HepG2 (cell line): ENCODE measurements around the gene CLMP. TPM values are rescaled to one million over a fixed set of nuclear protein-coding genes. Genes with fewer than 3 reads are reported as not detected.
A peak's percentile ranks its signal among the peaks of the same experiment; 100 is the strongest.

Source experiments
- BRF2 ChIP-seq: sonication (generic); formaldehyde crosslinking; IDR thresholded peaks from 2 replicates; pipeline ENCODE4 v1.8.1; 2022; ENCODE audit warnings: mild to moderate bottlenecking, missing genetic modification reagents
- DMTF1 ChIP-seq: sonication (generic); formaldehyde crosslinking; IDR thresholded peaks from 2 replicates; pipeline ENCODE4 v1.4.0; 2020; ENCODE audit warnings: mild to moderate bottlenecking, missing genetic modification reagents
- DNMT3B ChIP-seq: conservative IDR thresholded peaks from 2 replicates; pipeline ENCODE4 v1.6.1; 2016; ENCODE audit warnings: missing biosample characterization, control low read depth
- ETV5 ChIP-seq: IDR thresholded peaks from 2 replicates; pipeline ENCODE4 v1.6.1; 2018; ENCODE audit warnings: missing biosample characterization, missing genetic modification reagents, inconsistent platforms, borderline replicate concordance
- IKZF4 ChIP-seq: sonication (generic); formaldehyde crosslinking; IDR thresholded peaks from 2 replicates; pipeline ENCODE4 v1.5.1; 2020; ENCODE audit warnings: borderline replicate concordance, mild to moderate bottlenecking, low read depth, missing genetic modification reagents; ENCODE audit errors: not compliant biosample characterization
- JUNB ChIP-seq: sonication (generic); formaldehyde crosslinking; IDR thresholded peaks from 2 replicates; pipeline ENCODE4 v1.8.0; 2022; ENCODE audit warnings: missing genetic modification reagents, mild to moderate bottlenecking, borderline replicate concordance
- MEIS1 ChIP-seq: sonication (generic); formaldehyde crosslinking; IDR thresholded peaks from 2 replicates; pipeline ENCODE4 v1.9.0; 2021; ENCODE audit warnings: mild to moderate bottlenecking, missing genetic modification reagents, moderate library complexity, borderline replicate concordance
- NFE2 ChIP-seq: sonication (generic); formaldehyde crosslinking; IDR thresholded peaks from 2 replicates; pipeline ENCODE4 v1.4.0; 2020; ENCODE audit warnings: missing genetic modification reagents
- ZNF275 ChIP-seq: sonication (generic); formaldehyde crosslinking; IDR thresholded peaks from 2 replicates; pipeline ENCODE4 v1.8.0; 2022; ENCODE audit warnings: missing genetic modification reagents, mild to moderate bottlenecking, inconsistent platforms, borderline replicate concordance
- ZNF3 ChIP-seq: IDR thresholded peaks from 2 replicates; pipeline ENCODE4 v1.7.0; 2017; ENCODE audit warnings: inconsistent platforms
- ZNF431 ChIP-seq: sonication (generic); formaldehyde crosslinking; IDR thresholded peaks from 2 replicates; pipeline ENCODE4 v1.9.0; 2022; ENCODE audit warnings: missing genetic modification reagents, low read depth, mild to moderate bottlenecking, borderline replicate concordance
- ZNF7 ChIP-seq: IDR thresholded peaks from 2 replicates; pipeline ENCODE4 v1.6.1; 2016; ENCODE audit warnings: missing biosample characterization, missing genetic modification reagents
- ZNF775 ChIP-seq: sonication (generic); formaldehyde crosslinking; IDR thresholded peaks from 2 replicates; pipeline ENCODE4 v1.4.0; 2020; ENCODE audit warnings: missing genetic modification reagents, mild to moderate bottlenecking, moderate library complexity, borderline replicate concordance
- ZSCAN29 ChIP-seq: sonication (generic); formaldehyde crosslinking; conservative IDR thresholded peaks from 2 replicates; pipeline ENCODE4 v1.4.0; 2020; ENCODE audit warnings: mild to moderate bottlenecking, missing genetic modification reagents
- polyA plus RNA-seq, 8 experiments: library from polyadenylated mRNA; depleted of rRNA in 3 of 8; stranded (reverse) in 7 of 8; unstranded in 1 of 8; fragments of >200 nt; fragmentation: Illumina TruSeq in 4 of 8; extraction: Trizol in 4 of 8; gene quantifications; 2 replicates each; pipeline versions ENCODE4 v1.2.1 to v1.2.3, GENCODE V29; 2011 to 2016; ENCODE audit warnings: low read depth in 4 of 8, missing spikeins in 1 of 8, mixed read lengths in 1 of 8; ENCODE audit not compliant: insufficient read depth in 1 of 8
- total RNA-seq, 5 experiments: library from RNA; depleted of rRNA; stranded (reverse); fragments of >200 nt; fragmentation: Illumina TruSeq; extraction: Trizol; gene quantifications; 2 replicates each; pipeline ENCODE4 v1.2.3, GENCODE V29; 2016; ENCODE audit warnings: low read depth in 1 of 5
- TF ChIP-seq, protein P1 (sequence below): sonication (generic); formaldehyde crosslinking; IDR thresholded peaks from 2 replicates; pipeline ENCODE4 v1.5.0; 2020; ENCODE audit warnings: mild to moderate bottlenecking, missing genetic modification reagents, borderline replicate concordance

Gene CLMP
- total and polyA plus RNA-seq, 2 of the 13 experiments (the other 11 are each of a cell fraction or from before 2014, with no cell fraction given): not detected

DNA sequence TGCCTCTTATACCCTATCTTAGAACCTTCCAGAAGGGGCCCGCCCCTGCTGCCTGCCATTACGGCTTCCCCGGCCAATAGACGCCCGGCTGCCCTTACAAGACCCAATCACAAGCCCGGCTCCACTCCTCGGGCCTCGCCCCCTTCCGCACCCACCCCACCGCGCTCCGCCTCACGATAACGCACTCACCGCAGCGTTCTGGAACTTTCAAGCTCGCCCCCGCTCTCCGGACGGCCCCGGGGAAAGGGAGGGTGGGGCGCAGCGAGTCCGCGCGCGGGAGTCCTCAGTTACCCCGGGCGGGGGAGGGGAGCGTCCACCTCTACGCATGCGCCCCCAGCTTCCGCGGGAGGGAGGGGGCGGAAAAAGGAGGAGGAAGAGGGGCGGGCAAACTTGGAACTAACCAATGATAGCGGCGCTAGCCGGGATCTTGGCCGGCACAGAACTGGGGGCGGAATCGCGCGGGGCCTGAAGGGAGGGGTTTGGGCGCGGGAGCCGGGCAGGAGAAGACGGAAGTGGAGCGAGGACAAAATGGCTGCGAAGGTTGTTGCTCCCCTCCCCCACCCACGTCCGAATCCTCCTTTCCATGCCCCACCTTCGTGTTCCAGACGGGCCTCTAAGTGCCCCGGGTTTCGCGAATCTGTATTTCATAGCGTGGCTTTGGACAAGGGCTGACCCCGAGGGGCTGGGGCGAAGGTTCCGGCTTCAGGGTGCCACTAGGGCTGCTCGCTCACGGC is 132.7 kb downstream of the CLMP start (continued):
- TF ChIP-seq BRF2 (peak; percentile 46; the same call in 1 of the 2 replicates), DNMT3B (CRISPR knock-in tag) (no peak), ZNF775 (CRISPR knock-in tag) (no peak), ETV5 (CRISPR knock-in tag) (no peak; the same call in 1 of the 2 replicates), ZNF275 (CRISPR knock-in tag) (no peak), ZSCAN29 (CRISPR knock-in tag) (no peak), IKZF4 (CRISPR knock-in tag) (no peak), JUNB (no peak), ZNF7 (no peak), MEIS1 (CRISPR knock-in tag) (0 out of 2 replicates have a peak, but pooled peaks have one; percentile 32), DMTF1 (CRISPR knock-in tag) (no peak), ZNF3 (CRISPR knock-in tag) (no peak), NFE2 (CRISPR knock-in tag) (no peak), ZNF431 (CRISPR knock-in tag) (0 out of 2 replicates have a peak, but pooled peaks have one; percentile 40)
- TF ChIP-seq, protein P1, sequence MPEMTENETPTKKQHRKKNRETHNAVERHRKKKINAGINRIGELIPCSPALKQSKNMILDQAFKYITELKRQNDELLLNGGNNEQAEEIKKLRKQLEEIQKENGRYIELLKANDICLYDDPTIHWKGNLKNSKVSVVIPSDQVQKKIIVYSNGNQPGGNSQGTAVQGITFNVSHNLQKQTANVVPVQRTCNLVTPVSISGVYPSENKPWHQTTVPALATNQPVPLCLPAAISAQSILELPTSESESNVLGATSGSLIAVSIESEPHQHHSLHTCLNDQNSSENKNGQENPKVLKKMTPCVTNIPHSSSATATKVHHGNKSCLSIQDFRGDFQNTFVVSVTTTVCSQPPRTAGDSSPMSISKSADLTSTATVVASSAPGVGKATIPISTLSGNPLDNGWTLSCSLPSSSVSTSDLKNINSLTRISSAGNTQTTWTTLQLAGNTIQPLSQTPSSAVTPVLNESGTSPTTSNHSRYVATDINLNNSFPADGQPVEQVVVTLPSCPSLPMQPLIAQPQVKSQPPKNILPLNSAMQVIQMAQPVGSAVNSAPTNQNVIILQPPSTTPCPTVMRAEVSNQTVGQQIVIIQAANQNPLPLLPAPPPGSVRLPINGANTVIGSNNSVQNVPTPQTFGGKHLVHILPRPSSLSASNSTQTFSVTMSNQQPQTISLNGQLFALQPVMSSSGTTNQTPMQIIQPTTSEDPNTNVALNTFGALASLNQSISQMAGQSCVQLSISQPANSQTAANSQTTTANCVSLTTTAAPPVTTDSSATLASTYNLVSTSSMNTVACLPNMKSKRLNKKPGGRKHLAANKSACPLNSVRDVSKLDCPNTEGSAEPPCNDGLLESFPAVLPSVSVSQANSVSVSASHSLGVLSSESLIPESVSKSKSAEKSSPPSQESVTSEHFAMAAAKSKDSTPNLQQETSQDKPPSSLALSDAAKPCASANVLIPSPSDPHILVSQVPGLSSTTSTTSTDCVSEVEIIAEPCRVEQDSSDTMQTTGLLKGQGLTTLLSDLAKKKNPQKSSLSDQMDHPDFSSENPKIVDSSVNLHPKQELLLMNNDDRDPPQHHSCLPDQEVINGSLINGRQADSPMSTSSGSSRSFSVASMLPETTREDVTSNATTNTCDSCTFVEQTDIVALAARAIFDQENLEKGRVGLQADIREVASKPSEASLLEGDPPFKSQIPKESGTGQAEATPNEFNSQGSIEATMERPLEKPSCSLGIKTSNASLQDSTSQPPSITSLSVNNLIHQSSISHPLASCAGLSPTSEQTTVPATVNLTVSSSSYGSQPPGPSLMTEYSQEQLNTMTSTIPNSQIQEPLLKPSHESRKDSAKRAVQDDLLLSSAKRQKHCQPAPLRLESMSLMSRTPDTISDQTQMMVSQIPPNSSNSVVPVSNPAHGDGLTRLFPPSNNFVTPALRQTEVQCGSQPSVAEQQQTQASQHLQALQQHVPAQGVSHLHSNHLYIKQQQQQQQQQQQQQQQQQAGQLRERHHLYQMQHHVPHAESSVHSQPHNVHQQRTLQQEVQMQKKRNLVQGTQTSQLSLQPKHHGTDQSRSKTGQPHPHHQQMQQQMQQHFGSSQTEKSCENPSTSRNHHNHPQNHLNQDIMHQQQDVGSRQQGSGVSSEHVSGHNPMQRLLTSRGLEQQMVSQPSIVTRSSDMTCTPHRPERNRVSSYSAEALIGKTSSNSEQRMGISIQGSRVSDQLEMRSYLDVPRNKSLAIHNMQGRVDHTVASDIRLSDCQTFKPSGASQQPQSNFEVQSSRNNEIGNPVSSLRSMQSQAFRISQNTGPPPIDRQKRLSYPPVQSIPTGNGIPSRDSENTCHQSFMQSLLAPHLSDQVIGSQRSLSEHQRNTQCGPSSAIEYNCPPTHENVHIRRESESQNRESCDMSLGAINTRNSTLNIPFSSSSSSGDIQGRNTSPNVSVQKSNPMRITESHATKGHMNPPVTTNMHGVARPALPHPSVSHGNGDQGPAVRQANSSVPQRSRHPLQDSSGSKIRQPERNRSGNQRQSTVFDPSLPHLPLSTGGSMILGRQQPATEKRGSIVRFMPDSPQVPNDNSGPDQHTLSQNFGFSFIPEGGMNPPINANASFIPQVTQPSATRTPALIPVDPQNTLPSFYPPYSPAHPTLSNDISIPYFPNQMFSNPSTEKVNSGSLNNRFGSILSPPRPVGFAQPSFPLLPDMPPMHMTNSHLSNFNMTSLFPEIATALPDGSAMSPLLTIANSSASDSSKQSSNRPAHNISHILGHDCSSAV (CRISPR knock-in tag): no peak
